ENCODE results near the gene NTM. TPM values are rescaled to one million over a fixed set of nuclear protein-coding genes. Genes with fewer than 3 reads are reported as not detected.

Gene NTM
- total and polyA plus RNA-seq, 2 of the 8 experiments (the other 6 are each of a cell fraction or from before 2014, with no cell fraction given) = 13.4 to 20.0 TPM

DNA sequence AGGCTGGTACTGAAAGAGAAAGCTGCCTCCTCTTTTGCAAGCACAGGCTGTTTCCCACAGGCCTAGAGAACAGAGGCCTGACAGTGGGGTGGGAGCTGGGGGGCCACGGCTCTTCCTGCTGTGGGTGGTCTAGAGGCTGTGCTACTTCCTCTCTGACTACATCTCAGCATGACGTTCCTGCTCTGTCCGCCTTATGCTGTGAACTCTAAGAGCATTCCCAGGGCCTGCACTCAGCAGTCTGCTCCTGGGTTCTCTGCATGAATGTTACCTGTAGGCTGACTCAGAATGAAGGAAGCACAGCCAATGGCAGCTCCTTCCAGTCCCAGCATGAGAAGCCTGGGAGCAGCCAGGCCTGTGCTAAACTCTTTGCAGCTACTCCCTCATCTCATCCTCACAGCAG lies 534.3 kb downstream of the NTM start:
- Histone ChIP-seq H3K23me2 (ENCODE audit: low read depth, low read length) (no peaks in the 10 kb centered on the region), H3K23ac (ENCODE audit: insufficient read length) (no peak overlapping the region), H4K5ac (ENCODE audit: insufficient read length, low read depth, low read length) (no peak overlapping the region), H4K91ac (replicated peaks; ENCODE audit: insufficient read length, low read length) (no peak overlapping the region), H2AFZ (ENCODE audit: low read length) (no peak overlapping the region), H3K4ac (replicated peaks; ENCODE audit: insufficient read length, low read depth, low read length) (no peak overlapping the region), H4K8ac (ENCODE audit: extremely low read depth, insufficient read depth, low read length) (no peak overlapping the region), H3K4me3 (ENCODE audit: extremely low read depth in 1 of 4, insufficient read depth in 2 of 4, low read depth in 3 of 4, low read length in 4 of 4) (no peak overlapping the region), H2AK5ac (ENCODE audit: low read depth, low read length) (0 out of 2 replicates have a peak overlapping the region, but pooled peaks have one; percentile 58), H3K27me3 (replicated peaks in 1 of 4; ENCODE audit: control insufficient read depth in 3 of 4, extremely low read depth in 1 of 4, insufficient read depth in 3 of 4, low read length in 3 of 4) (no peaks in the 10 kb centered on the region; a peak in 1 of 7 replicates), H3K4me1 (replicated peaks in 1 of 4; ENCODE audit: control insufficient read depth in 3 of 4, insufficient read depth in 4 of 4, low read length in 3 of 4) (peaks cover 0 to 16% (median 2%) of the 10 kb centered on the region in 4 experiments; a peak in 5 of 7 replicates), H2BK20ac (ENCODE audit: low read length) (no peak overlapping the region; the same call in 1 of the 2 replicates), H3K56ac (replicated peaks; ENCODE audit: insufficient read length, low read depth, low read length) (no peak overlapping the region), H4K20me1 (replicated peaks in 1 of 2; ENCODE audit: control insufficient read depth in 1 of 2, insufficient read depth in 2 of 2, low read length in 2 of 2) (no peaks in the 10 kb centered on the region), H3K9ac (replicated peaks in 1 of 4; ENCODE audit: extremely low read depth in 1 of 4, low read depth in 3 of 4, low read length in 3 of 4) (no peak overlapping the region), H2BK5ac (ENCODE audit: low read depth, low read length) (peak overlapping the region; percentile 76; the same call in 1 of the 2 replicates), H3K9me3 (ENCODE audit: insufficient read depth in 2 of 2, low read depth in 1 of 2, low read length in 1 of 2) (no peaks in the 10 kb centered on the region), H2BK15ac (ENCODE audit: low read length) (no peak overlapping the region), H3K18ac (ENCODE audit: extremely low read depth, low read length) (no peak overlapping the region; the same call in none of the 2 replicates), H3K79me2 (ENCODE audit: control insufficient read depth in 1 of 2, insufficient read depth in 2 of 2, low read length in 2 of 2) (no peaks in the 10 kb centered on the region), H2BK12ac (ENCODE audit: low read depth, low read length) (peak overlapping the region; percentile 53; the same call in 1 of the 2 replicates), H3K27ac (ENCODE audit: low read depth, low read length) (no peak overlapping the region), H3K14ac (ENCODE audit: insufficient read length) (no peak overlapping the region), H3K79me1 (ENCODE audit: low read depth, low read length) (no peaks in the 10 kb centered on the region; the same call in 1 of the 2 replicates), H2BK120ac (replicated peaks; ENCODE audit: low read depth, low read length) (no peak overlapping the region), H3K4me2 (ENCODE audit: insufficient read depth in 1 of 2, low read depth in 2 of 2, low read length in 2 of 2) (no peak overlapping the region), H3K36me3 (ENCODE audit: control insufficient read depth in 2 of 4, insufficient read depth in 4 of 4, low read length in 3 of 4) (no peaks in the 10 kb centered on the region; a peak in 1 of 8 replicates)
- FAIRE-seq (peak; percentile 24), DNase-seq (ENCODE audit: low read depth in 1 of 2, low spot score in 2 of 2) (peak in 1 of 2 experiments; percentile 58)
- ChIA-PET CTCF (ENCODE audit: partially characterized antibody) (interaction anchor here (0.6 to 3.4 kb wide), 22 partner anchors 8 to 397 kb away, joined by 3 to 28 read pairs (median 5); no protein-coding TSS in a partner anchor), POLR2A (ENCODE audit: partially characterized antibody) (no interaction called here)
- 39% methylated on average over 3 of the region's 3 CpGs; no CpG with 5 or more reads in 1 of the 2 experiments for WGBS, 2 experiments (ENCODE audit: extremely low coverage in 1 of 2, insufficient coverage in 1 of 2, insufficient read length in 1 of 2, insufficient replicate concordance in 2 of 2, low coverage in 1 of 2, low lambda C conversion rate in 2 of 2, missing lambda C conversion rate in 1 of 2)
- TF ChIP-seq EGR1 (IDR thresholded peaks at IDR 0.05; ENCODE audit: borderline replicate concordance, low read depth, low read length) (peak; percentile 51; the same call in 1 of the 2 replicates), SP1 (IDR thresholded peaks at IDR 0.05; ENCODE audit: low read depth, low read length) (0 out of 2 replicates have a peak, but pooled peaks have one; percentile 14), EP300 (IDR thresholded peaks at IDR 0.05; ENCODE audit: borderline replicate concordance in 1 of 2, low read depth in 2 of 2, low read length in 2 of 2) (0 out of 3 replicates have a peak, but pooled peaks of 1 of the 2 experiments have one; percentile 24), KDM1A (IDR thresholded peaks at IDR 0.05; ENCODE audit: borderline replicate concordance, low read length) (no peak), POU5F1 (IDR thresholded peaks at IDR 0.05; ENCODE audit: low read depth, low read length) (no peak), YY1 (IDR thresholded peaks at IDR 0.05; ENCODE audit: low read depth, low read length) (0 out of 2 replicates have a peak, but pooled peaks have one; percentile 23)
